Cardiac muscle cell (in vitro differentiated cells and primary cell): ENCODE data around the gene ATP11A. TPM values are rescaled to one million over a fixed set of nuclear protein-coding genes. Genes with fewer than 3 reads are reported as not detected.

ENCODE experiments used
- DNase-seq, 2 donors: peaks; one replicate each; pipeline versions ENCODE4 v3.0.0 to v3.0.0-alpha.2; 2010 to 2017; ENCODE audit warnings: low read depth in 1 of 2, low spot score in 1 of 2
- H3K27ac ChIP-seq: fragments of 200-600 bp; sonication (generic); 2 replicates; pipeline ENCODE4 v1.5.1; 2016
- H3K27me3 ChIP-seq: fragments of 200-600 bp; sonication (generic); 2 replicates; pipeline ENCODE4 v1.6.0; 2016; ENCODE audit warnings: control low read depth
- H3K36me3 ChIP-seq: fragments of 200-600 bp; sonication (generic); 2 replicates; pipeline ENCODE4 v1.5.1; 2016; ENCODE audit warnings: control low read depth
- H3K4me1 ChIP-seq: fragments of 200-600 bp; sonication (generic); 2 replicates; pipeline ENCODE4 v1.8.1; 2017; ENCODE audit warnings: low read depth, mild to moderate bottlenecking, mixed run types
- H3K4me3 ChIP-seq: fragments of 200-600 bp; sonication (generic); 2 replicates; pipeline ENCODE4 v1.5.1; 2016; ENCODE audit warnings: mild to moderate bottlenecking
- H3K9me3 ChIP-seq: fragments of 200-600 bp; sonication (generic); 2 replicates; pipeline ENCODE4 v1.5.1; 2017; ENCODE audit warnings: low read depth, mild to moderate bottlenecking, control low read depth
- polyA plus RNA-seq: library from polyadenylated mRNA; unstranded; fragments of >200 nt; fragmentation: Nextera tagmentation; extraction: Ambion mirVana; gene quantifications from 2 replicates; pipeline ENCODE4 v1.2.1, GENCODE V29; 2016
- total RNA-seq: library from RNA; depleted of rRNA; stranded (reverse); fragments of >200 nt; gene quantifications from 2 replicates; pipeline ENCODE4 v1.2.3, GENCODE V29; 2016
- TF ChIP-seq, protein P1 (sequence below): IDR thresholded peaks from 2 replicates; pipeline ENCODE4 v1.5.1; 2012; ENCODE audit warnings: low read depth, mild to moderate bottlenecking, low read length

The ATP11A gene
- total and polyA plus RNA-seq, 2 experiments from 2014 or later: 38.0 to 42.9 TPM

DNA sequence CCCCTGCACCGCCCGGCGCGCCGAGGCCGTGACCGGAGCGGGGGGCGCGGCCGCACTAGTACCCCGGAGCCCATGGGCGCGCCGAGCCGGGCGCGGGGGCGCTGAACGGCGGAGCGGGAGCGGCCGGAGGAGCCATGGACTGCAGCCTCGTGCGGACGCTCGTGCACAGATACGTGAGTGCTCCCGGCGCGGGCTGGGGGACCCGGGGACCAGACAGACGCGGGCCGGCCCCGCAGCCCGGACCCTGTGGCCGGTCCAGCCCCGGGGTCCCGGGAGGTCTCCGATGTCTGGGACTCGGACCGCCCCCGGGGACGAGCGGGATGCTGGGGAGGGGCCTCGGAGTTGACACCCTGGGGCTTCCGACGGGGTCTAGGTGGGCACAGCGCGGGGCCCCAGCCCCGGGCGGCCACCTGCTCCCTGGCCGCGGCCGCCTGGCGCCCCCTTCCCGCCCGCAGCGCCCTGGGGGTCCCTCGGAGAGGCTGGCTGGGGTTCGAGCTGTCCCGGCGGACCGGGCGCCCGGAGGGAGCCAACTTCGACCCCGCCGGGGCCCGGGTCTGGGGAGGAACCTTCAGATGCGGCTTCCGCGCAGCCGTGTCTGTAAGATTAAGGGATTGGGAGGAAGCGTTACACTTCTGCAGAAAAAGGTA is 568 bp downstream of the ATP11A start:
- Histone ChIP-seq H3K27me3 (no peaks in the 10 kb centered on the region), H3K4me3 (peak overlapping the region; percentile 99), H3K27ac (peak overlapping the region; percentile 94), H3K36me3 (no peaks in the 10 kb centered on the region), H3K4me1 (peaks cover 10% of the 10 kb centered on the region), H3K9me3 (no peaks in the 10 kb centered on the region)
- DNase-seq: peak in 1 of 2 donors; percentile 81
- TF ChIP-seq, protein P1, sequence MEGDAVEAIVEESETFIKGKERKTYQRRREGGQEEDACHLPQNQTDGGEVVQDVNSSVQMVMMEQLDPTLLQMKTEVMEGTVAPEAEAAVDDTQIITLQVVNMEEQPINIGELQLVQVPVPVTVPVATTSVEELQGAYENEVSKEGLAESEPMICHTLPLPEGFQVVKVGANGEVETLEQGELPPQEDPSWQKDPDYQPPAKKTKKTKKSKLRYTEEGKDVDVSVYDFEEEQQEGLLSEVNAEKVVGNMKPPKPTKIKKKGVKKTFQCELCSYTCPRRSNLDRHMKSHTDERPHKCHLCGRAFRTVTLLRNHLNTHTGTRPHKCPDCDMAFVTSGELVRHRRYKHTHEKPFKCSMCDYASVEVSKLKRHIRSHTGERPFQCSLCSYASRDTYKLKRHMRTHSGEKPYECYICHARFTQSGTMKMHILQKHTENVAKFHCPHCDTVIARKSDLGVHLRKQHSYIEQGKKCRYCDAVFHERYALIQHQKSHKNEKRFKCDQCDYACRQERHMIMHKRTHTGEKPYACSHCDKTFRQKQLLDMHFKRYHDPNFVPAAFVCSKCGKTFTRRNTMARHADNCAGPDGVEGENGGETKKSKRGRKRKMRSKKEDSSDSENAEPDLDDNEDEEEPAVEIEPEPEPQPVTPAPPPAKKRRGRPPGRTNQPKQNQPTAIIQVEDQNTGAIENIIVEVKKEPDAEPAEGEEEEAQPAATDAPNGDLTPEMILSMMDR: no peak

- TF ChIP-seq, protein P1: no peak
- peak overlapping the region; percentile 99 for H3K4me3 ChIP-seq
- peak overlapping the region; percentile 94 for H3K27ac ChIP-seq
- peaks cover 10% of the 10 kb centered on the region for H3K4me1 ChIP-seq
- no peaks in the 10 kb centered on the region for H3K27me3 ChIP-seq
- H3K9me3 ChIP-seq: no peaks in the 10 kb centered on the region
- no peak for DNase-seq
- H3K36me3 ChIP-seq: no peaks in the 10 kb centered on the region
Observed at GRCh38 chr13:112692104-112692503, 2.3 kb downstream of the ATP11A start.

- TF ChIP-seq, protein P1: no peak
- no peaks in the 10 kb centered on the region for H3K27me3 ChIP-seq
- no peak for DNase-seq
- no peaks in the 10 kb centered on the region for H3K9me3 ChIP-seq
- H3K4me3 ChIP-seq: peak overlapping the region; percentile 99
- H3K27ac ChIP-seq: no peak overlapping the region
- no peaks in the 10 kb centered on the region for H3K36me3 ChIP-seq
- peaks cover 10% of the 10 kb centered on the region for H3K4me1 ChIP-seq
Observed at GRCh38 chr13:112692586-112692985, 2.7 kb downstream of the ATP11A start.

GRCh38 chr13:112693831-112694497 is 4.1 kb downstream of the ATP11A start:
- no peak overlapping the region for H3K27ac ChIP-seq
- H3K4me1 ChIP-seq: peaks cover 8% of the 10 kb centered on the region
- no peaks in the 10 kb centered on the region for H3K36me3 ChIP-seq
- H3K4me3 ChIP-seq: no peak overlapping the region
- TF ChIP-seq, protein P1: no peak
- H3K9me3 ChIP-seq: no peaks in the 10 kb centered on the region
- peak in 1 of 2 donors; percentile 76 for DNase-seq
- H3K27me3 ChIP-seq: no peaks in the 10 kb centered on the region

DNA sequence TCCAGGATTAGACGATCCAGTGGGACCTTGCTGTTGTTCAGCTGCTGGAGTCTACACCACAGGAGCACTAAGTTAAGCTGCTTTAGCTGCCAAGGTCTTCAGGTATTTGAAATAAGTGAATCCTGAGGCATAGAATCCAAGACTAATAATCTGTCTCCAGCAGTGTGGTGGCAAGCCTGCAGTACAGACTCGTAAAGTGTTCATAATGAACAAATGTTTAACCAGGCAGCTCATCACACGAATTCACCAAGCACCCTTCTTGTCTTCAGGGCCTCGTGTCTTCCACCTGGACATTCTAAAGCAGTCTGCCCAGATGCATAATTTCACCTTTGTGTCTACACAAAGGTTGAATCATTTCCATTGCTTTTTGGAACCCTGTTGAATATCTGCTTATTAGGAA is 5.3 kb downstream of the ATP11A start:
- no peak for DNase-seq
- H3K36me3 ChIP-seq: no peaks in the 10 kb centered on the region
- no peaks in the 10 kb centered on the region for H3K27me3 ChIP-seq
- H3K9me3 ChIP-seq: no peaks in the 10 kb centered on the region
- TF ChIP-seq, protein P1: no peak
- H3K4me1 ChIP-seq: peaks cover 15% of the 10 kb centered on the region
- H3K27ac ChIP-seq: no peak overlapping the region
- no peak overlapping the region for H3K4me3 ChIP-seq
